Measurements from ENCODE around the gene GLT8D1.
"Not testable (repeated sequence)": the region's sequence is repeated elsewhere in the genome, so short reads cannot be mapped to it uniquely, and the experiment has no call there.

GLT8D1 gene

DNA sequence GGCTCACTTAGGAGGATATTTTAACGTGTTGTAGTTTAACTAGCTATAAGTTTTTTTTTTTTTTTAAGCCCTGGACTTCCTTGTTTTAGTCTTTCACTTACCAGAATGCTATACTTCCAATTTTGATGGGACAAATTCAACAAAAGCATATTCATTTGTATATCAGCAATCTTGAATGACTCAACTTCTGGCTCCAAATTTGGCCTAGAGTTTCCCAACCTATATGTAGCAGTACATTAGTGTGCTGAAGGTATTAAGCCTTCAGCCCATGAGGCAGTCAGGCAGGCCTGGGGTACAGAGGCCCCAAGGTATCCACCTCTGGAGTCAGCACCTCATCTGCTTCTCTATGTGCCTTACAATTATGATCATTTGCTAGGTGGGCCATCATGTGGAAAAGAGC is 25.8 kb downstream of the GLT8D1 start:
- DNase-seq (ENCODE audit: low spot score): no peak

- no peak for DNase-seq (ENCODE audit: low spot score)
These were observed 26.4 kb downstream of the GLT8D1 start for GRCh38 chr3:52679199-52679538.

DNA sequence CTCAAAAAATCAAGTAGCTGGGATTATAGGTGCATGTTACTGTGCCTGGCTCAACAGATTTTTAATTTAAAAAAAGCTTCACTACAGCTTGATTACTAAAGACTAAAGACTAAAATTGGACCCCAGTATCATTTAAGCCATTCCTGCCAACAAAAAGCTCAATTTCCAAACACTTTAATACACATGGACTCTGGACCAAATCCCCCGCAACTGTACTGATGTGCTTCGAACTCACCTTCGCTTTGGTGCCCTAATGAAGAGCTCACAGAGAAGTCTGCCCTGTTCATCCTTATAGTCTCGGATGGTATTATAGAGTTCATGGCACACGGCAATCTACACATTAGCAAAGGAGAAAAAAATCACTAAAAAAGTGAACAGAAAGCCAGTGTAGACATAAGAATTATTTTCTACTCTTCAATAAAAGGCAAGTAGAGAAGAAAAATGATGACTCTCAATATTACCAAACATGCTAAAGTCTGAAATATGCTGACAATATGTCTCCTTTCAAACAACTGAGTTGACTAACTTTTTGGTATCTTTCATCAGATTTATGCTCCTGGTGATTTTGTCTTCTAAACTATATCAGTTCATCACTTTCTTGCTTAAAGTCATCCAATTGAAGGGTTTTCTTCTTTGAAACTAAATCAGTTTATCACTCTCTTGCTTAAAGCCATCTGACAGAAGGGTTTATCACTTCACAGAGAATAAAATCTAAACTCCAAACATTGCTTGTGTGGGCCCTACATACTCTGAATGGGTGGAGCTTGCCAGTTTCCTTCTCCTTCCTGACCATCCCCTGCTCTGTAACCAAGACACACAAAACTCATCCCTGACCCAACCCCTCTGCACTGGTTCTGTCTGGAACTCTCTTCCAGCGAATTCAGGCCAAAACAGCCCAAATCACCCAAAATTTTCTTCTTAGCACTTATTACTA is 27.1 kb downstream of the GLT8D1 start:
- DNase-seq (ENCODE audit: low spot score): no peak

GRCh38 chr3:52676201-52676600 is 29.4 kb downstream of the GLT8D1 start:
- not testable (repeated sequence) for DNase-seq (ENCODE audit: low spot score)

DNA sequence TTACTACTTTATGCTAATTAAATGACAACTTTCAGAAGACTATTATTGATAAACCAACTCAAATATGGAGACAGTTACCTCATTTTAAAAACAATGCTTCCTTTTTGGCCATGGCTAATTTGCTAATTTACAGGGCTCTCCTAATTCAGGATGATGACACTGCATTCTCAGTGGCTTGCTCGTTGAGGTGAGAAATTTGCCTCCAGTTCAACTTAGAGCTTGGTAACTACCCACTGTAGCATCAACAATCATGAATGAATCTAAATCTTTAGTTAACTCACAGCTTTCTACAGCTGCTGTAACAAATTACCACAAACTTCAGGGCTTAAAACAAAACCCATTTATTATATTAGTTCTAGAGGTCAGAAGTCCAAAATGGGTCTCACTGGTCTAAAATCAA is 33.9 kb downstream of the GLT8D1 start:
- DNase-seq (ENCODE audit: low spot score): no peak

DNA sequence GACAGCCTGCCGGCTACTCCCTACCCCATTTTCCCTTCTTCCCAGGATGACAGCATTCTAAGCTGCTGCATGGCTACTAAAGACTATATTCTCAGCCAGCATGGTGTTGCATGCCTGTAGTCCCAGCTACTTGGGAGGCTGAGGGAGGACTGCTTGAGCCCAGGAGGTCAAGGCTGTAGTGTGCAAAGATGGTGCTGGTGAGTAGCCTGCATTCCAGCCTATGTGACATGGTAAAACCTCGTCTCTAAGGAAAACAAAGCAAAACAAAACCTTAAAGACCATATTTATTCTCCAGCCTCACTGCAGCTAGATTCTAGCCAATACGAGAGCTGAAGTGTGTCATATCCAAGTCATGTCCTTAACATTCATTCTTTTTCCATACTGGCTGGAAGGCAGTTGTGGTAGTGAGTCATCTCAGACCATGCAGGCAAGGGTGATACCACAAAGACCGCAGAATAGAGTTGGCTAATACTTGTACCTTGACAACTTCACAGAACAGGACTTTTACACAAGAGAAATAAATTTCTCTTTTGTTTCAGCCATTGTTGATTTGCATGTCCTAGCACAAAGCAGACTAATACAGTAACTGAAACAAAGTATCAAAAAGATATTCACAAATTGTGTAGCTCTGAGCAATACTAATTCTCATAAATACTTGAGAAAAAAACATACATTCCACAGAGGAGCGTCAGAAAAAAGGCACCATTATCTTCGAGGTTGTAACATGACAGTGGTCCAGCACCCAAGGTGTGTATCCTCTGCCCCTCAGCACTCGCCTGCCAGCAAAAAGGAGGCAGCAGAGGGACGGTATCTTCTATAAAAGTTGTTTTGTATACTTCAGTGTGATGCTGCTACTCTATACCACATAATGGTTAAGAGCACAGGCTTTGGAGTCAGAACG is 34.7 kb downstream of the GLT8D1 start:
- DNase-seq (ENCODE audit: low spot score): peak; percentile 23

DNA sequence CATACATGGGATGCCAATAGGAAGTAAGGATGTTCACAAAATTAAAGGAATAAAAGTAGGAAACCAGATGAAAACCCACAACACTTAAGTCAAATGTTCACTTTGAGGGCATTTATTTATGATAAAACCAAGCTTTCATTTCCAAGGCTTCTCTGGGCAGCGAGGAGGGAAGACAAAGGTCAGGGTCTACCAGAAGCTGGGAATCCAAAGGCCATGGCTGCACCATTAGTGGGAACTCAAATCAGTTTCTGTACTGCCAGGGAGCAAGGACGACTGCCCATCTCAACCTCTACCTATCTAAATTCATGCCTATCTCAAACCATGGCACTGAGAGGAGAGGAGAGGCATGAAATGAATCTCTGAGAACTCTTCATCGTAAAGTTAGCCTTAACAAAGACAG is 42.5 kb downstream of the GLT8D1 start:
- no peak for DNase-seq (ENCODE audit: low spot score)

DNA sequence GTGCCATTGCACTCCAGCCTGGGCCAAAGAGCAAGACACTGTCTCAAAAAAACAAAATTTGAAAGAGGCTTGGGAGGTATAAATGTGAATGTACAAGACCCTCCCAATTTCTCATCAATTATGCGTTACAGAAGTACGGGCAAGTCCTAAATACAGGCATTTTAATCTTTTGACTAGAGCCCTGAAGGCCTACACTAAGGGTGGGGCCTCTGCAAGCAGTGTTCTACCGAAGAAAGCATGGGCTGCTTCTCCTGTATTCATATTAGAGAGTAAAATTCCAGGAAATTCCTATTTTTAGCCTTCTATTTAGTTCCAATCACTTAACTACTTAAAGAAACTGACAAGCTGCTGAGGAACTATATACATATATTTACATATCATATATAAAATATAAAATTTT is 45.5 kb downstream of the GLT8D1 start:
- DNase-seq (ENCODE audit: low spot score): no peak

DNA sequence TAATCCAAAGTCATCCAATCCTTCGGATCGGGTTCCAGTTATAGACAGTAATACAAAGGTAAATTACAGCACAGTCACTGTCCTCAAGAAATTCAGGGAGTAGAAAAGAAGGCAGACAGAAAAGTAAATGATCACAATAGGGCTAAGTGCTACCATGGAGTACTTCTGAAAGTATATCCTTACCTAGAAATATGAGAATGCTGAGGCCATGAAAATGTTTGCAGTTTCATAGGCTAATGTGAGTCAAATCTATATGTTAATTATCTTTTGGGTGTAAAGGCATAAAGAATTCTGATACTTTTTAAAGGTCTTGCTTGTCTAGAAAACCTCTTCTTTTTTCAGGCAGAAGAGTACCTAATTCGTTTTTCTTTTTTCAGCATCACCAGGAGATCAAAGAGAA is 49.7 kb downstream of the GLT8D1 start:
- DNase-seq (ENCODE audit: low spot score): no peak

- DNase-seq (ENCODE audit: low spot score): no peak
These were observed 54.0 kb downstream of the GLT8D1 start for GRCh38 chr3:52651592-52651991.

DNA sequence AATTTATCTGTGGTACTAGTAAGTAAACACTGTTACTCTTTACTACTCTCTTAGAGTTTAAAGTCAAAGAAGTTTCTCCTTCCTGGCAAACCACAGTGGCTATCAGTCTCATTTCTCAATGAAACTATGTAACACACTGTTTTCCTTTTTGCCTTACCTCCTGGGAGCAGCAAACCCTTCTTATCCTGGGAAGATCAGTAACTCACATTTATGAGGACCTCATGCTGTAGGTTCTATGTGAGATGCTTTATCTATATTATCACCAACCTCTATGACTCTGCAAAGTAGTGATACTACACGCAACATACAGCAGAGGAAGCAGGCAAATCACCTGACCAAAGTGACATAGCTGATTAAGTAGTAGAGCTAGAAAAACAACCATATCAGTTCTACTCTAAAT is 55.2 kb downstream of the GLT8D1 start:
- DNase-seq (ENCODE audit: low spot score): no peak

DNA sequence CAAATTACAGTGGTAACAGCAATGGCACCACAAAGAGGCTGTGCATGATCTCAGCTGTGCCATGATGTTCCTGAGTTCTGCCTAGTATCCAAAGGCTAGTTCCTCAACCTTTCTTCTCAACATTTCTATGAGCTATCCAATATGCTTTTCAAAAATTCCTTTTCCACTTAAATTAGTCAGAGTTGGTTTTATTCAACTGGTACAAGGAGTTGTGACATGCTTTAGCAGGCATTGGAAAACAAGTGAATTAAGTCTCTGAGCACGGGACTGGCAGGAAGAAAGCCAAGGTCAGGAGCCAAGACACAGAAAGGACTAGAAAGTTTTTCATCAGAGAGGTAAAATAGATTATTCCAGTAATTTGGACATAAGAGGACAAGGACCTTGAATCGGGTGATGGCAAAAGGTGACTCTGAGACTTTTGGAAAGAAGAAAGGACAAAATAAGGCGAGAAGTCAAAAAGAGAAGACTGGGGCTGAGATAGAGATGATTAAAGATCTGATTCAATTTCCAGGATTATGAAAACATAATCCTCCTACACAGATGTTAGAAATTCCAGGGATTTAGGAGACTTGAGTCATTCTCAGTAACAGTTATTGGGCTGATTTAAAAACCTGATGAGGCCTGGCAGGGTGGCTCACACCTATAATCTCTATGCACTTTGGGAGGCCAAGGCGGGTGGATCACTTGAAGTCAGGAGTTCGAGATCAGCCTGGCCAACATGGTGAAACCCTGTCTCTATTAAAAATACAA is 56.0 kb downstream of the GLT8D1 start:
- no peak for DNase-seq (ENCODE audit: low spot score)

DNA sequence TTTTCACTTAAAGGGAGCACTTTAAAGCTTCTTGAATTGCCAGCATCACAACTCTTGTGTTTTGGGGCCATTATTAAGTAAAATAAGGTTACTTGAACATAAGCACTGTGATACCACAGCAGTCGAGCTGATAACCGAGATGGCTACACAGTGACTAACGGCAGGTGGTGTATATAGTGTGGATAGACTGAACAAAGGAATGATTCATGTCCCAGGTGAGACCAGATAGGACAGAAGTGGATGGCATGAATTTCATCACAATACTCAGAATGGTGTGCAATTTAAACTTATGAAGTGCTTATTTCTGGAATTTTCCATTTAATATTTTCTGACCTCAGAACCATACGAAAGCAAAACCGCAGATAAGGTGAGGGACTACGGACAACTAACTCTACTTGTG is 60.0 kb downstream of the GLT8D1 start:
- no peak for DNase-seq (ENCODE audit: low spot score)

All from CD4-positive, alpha-beta T cell treated with Interleukin-6 at 100 ng/mL for 8 hours (primary cell).